HG02798 (cell line): Measurements from ENCODE around the gene UBASH3A.

Experiments used
- ATAC-seq: cut with Tn5 transposase; IDR thresholded peaks from one replicate; pipeline ENCODE4 v1.9.1; 2021; ENCODE audit warnings: mild to moderate bottlenecking; ENCODE audit not compliant: unreplicated experiment, poor library complexity

UBASH3A gene, protein sequence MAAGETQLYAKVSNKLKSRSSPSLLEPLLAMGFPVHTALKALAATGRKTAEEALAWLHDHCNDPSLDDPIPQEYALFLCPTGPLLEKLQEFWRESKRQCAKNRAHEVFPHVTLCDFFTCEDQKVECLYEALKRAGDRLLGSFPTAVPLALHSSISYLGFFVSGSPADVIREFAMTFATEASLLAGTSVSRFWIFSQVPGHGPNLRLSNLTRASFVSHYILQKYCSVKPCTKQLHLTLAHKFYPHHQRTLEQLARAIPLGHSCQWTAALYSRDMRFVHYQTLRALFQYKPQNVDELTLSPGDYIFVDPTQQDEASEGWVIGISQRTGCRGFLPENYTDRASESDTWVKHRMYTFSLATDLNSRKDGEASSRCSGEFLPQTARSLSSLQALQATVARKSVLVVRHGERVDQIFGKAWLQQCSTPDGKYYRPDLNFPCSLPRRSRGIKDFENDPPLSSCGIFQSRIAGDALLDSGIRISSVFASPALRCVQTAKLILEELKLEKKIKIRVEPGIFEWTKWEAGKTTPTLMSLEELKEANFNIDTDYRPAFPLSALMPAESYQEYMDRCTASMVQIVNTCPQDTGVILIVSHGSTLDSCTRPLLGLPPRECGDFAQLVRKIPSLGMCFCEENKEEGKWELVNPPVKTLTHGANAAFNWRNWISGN

DNA sequence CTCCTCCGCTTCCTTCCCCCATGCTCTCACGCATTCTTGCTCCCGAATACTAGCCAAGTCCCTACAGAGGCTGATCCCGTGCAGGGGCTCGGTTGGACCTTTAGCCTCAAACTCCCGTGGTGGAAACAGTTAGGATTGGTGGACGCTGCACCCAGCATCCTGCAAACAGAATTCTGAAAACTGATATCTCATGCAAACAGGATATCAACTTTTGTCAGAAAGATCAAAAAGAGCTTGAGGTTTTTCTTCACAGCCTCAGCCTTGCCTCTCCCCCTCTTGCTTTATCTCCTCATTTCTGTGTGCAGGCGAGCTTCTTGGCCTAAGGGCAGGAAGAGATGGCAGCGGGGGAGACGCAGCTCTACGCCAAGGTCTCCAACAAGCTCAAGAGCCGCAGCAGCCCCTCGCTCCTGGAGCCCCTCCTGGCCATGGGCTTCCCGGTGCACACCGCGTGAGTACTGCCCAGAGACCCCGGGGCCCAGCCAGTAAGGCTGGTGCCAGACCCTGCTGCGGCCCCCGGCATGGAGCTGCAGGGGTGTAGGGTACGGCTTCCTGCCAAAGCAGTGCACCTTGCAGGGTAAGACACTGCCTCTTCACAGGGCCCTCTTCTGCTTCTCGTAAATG, at the start of gene UBASH3A:
TSS of gene UBASH3A (plus strand) at position 292 of the 621 bp plus-strand sequence. CDS start at position 336, 44 bp downstream.
- ATAC-seq = no peak

DNA sequence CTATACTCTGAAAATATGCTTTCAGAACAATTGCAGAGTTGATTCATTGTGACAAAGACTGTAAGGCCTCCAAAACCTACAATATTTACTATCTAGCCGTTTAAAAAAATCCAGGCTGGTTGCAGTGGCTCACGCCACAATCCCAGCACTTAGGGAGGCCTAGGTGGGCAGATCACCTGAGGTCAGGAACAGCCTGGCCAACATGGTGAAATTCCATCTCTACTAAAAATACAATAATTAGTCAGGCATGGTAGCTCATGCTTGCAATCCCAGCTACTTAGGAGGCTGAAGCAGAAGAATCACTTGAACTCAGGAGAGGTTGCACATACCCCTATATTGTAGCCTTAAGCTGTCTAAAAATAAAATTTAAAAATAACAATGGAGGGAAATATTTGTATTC, 47.7 kb upstream of the UBASH3A start:
- no peak for ATAC-seq

DNA sequence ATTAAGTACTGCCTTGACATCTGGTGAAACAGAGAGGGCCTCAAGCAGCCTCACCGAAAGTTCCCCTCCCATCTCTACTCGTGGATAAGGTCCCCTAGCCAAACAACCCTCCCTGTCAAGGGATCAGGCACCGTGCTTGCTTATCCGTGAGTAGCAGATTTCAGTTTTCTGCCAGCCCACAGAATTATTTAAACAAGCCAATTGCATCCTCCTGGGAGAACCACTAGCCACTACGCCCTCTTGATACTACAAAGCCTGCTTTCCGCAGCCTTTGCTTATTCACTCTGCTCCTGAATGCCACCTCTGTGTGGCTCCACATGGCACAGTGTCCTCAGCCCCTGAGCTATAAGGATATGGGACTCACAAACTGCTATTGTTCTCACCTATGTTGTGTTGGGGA, 47.1 kb upstream of the UBASH3A start:
- no peak for ATAC-seq

DNA sequence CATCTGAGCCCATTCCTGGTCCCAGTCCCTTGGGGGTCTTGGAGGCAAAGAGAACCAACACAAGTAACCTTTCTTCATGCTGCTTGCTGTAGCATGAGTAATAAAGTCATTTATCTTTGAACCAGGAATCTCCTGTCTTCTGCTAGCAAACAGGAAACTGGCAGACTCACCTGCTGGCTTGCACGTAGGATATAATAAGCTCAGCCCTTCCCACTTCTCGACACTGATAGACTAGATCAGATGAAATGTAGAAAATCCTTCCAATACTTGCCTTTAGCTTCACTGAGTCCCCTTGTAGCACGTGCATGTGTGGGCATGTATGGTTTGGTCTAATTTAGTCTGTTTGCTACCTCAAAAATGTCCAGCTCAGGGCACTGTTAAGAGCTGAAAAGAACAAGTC, 46.4 kb upstream of the UBASH3A start:
- no peak for ATAC-seq

DNA sequence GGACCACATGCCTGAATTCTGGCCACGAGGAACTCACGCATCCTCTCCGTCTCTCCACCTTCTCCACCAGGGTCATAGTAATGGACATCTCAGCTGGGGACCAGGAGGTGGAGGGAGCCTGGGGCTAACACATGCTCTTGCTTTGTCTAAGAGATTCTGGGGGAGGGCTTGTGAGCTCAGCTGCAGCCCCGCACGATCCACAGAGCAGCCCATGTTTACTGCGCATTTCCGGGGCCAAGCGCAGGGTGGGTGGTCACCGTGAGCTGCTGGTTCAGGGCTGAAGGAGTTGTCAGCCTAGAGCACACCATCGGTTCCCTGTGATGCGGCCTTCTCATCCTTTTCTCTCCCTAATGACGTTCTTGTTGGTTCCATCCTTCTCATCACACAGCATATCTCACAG, 45.4 kb upstream of the UBASH3A start:
- no peak for ATAC-seq

DNA sequence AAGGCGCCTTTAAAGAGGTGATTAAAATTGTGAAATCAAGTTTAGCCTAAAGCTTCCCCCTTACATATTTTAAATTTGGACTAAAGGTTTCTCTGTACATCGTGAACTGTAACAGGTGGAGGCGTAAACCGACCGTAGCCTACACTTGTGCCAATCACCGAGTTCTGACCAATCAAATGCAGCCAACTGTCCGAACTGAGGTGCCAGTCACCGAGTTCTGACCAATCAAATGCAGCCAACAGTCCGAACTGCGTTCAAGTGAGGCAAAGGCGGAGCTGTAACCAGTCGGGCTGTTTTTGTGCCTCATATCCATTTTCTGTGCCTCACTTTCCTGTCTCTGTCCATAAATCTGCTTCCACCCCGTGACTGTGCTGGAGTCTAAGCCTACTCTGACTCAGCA, 44.8 kb upstream of the UBASH3A start:
- no peak for ATAC-seq

DNA sequence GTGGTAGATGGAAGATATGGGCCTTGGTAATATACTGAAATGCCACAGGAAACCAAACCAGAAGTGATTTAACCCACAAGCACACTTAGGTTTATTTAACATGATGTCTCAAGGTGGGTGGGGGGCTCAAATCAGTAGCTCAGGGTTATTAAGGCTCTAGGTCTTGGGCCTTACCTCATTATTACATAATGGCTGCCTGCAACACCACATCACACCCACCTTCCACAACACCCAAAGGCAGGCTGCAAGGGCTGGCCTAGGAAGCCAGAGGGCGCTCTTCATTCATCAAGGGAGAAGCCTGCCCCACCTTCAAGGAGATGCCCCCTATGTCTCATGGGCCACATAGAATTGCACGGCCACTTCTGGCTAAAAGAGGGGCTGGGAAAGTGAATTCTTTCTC, 43.4 kb upstream of the UBASH3A start:
- ATAC-seq = no peak

DNA sequence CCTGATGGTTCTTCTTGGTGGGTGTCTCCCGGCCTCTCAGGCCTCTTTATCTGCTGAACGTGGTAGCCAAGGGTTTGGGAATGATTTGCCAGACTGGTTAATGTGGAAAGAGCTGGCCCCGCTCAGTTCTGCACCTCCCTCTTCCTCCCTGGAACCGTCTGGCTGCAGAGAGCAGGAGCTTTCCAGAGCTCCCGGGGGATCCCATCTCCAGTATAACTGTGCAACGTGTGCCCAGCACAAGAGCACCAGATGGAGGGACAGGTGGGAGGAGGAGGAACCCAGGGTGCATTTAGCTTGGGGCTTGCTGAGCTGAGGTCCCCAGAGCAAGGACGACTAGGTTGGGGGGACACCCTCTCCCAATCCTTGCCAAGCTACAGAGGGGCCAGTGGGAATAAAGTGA, 42.4 kb upstream of the UBASH3A start:
- no peak for ATAC-seq

DNA sequence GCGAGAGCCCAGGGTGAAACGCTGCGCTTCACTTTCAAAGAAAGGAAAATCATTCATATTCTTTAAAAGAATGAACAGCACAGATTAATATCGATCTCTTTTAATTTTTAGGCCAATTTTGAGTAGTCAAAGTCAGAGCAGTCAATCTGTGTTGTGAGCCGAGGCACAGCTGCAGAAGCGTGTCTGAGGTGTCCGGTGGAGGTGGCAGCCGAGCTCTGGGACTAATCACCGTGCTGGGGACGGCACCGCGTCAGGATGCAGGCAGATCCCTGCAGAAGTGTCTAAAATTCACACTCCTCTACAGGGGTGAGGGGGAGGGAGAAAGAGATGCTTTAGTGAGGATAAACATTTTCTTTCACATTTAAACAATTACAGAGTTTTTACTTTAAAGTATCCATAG, 41.5 kb upstream of the UBASH3A start:
- ATAC-seq = no peak

DNA sequence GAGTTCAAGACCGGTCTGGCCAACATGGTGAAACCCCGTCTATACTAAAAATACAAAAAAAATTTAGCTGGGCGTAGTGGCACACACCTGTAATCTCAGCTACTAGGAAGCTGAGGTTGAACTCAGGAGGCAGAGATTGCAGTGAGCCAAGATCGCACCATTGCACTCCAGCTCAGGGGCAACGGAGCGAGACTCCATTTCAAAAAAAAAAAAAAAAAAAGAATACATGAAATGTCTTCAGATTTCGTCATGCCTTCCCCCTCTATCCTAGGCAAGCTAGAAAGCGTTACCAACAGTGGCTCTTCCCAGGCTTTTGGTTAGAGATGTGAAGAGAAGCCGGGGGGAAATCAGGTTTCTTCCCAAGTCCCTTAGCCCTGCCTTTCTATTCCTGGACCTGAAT, 41.0 kb upstream of the UBASH3A start:
- ATAC-seq = no peak

DNA sequence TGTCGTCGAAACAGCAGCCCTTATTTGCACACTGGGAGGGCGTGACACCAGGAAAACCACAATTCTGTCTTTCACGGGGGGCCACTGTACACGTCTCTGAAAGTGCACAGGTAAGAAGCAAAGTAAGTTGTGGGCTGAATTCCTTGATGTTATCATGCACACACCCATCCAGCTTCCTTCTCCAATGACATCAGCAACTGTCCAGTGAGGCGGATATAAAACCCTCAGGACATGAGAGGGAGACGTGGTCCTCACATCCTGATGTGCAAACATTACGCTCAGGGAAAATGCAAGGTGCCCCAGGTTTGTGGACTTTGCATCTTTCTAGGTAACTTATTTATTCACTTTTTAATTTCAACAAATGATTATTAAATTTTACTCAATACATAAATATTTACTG, 40.4 kb upstream of the UBASH3A start:
- no peak for ATAC-seq

DNA sequence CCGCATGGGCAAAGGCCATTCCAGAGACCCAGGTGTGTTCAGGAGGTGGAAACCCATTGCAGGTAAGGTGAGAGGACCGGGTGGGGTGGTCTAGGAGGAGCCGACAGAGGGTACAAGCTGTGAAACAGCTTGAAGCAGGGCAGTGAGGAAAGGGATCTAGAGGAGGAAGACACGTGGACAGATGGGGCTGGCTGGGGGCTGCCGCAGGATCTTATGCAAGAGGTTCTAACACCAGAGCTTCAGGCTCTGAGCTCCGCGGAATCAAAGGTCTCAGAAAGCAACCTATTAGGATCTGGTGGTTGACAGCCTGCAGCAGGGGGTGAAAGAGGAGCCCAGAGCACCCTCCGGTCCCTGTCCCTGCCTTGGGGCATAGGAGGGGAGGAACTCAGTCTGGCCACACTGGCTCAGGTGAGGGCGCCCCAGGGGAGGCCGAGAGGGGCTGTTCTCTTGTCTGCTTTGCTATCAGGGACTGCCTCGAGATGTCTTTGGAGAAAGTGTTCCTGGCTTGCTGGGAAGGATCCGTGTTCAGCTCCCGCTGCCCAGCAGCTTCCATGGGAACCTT, 39.3 kb upstream of the UBASH3A start:
- ATAC-seq = no peak

DNA sequence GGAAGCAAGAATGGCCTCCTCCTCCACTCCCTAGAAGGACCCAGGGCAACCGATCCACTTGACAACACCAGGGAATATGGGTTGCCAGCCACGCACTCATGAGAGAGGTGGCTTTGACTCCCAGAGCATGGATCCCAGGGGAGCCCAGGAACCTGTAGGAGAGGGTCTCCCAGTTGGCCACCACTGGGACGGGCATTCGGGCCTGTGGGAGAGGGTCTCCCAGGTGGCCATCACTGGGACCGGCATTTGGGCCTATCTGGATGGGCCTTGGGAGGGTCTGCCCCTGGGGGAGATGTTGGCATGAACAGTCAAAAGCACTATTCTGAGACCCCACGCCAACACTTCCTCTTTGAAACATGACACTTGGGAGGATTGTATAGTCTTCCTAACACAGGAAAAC, 37.9 kb upstream of the UBASH3A start:
- ATAC-seq = no peak

DNA sequence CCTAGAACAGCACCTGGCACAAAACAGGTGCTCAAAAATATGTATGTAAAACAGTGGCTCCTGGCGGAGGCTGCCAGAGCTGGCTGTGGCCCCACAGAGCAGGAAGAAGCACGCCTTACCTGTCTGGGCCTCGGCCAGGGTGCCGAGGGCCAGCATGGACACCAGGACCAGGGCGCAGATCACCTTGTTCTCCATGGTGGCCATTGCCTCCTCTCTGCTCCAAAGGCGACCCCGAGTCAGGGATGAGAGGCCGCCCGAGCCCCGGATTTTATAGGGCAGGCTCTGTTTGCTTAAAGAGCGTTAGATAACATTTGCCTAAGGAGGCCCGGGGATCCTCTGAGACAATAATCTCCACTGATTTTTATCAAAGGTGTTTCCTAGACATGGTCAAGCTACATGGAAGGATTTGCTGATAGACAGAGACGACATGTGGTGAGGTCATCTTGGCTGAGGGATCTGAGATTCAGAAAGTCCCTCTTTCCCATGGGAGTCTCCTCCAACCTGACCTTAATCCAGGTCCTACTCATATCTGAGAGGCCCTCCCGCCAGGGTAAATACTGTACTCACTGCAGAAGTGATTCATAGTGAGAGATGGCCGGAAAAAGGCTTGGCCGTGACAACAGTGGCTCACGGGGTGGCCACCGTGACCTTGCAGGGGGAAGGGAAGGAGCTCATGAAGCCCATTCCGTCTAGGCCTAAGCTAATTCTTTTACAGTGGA, 37.3 kb upstream of the UBASH3A start, which contains the start of gene TFF1:
TSS of gene TFF1 (minus strand) at position 244 of the 719 bp plus-strand sequence. CDS start at position 204, 40 bp downstream.
- no peak for ATAC-seq

DNA sequence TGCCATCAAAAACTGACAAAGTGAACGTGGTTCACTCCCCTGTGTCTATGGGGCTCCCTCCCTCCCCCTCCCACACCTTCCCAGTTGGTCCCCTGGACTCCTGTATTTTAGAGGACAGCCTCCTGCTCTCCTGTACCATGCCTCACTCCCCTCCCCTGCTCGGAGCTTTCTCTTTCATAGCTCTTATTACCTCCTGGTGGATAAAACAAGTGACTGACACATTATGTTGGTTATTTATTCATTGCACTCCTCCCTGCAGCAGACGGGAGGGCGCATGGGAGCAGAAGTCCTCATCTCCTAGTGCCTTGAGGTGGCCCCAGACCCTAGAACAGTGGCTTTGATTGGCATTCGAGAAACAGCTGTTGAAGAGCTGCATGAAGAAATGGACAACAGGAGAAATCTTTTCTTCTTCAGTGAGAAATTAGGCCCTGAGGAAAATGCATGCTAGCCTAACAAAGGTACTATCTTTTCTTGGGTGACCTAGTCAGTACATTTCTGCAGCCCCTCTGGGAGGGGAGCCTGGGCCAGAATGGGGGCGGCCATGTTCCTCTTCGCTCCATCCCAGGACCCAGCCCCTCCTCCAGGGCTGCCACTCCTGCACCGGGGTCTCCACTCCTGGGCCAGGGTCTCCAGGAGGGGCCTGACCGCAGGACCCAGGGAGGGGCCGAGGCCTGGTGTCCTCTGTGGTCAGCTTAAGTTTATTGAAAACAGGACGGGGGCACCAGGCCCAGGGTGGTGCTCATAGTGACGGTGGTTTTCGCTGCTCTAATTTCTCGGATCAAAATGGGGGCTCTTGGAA, 36.1 kb upstream of the UBASH3A start:
- ATAC-seq = no peak

DNA sequence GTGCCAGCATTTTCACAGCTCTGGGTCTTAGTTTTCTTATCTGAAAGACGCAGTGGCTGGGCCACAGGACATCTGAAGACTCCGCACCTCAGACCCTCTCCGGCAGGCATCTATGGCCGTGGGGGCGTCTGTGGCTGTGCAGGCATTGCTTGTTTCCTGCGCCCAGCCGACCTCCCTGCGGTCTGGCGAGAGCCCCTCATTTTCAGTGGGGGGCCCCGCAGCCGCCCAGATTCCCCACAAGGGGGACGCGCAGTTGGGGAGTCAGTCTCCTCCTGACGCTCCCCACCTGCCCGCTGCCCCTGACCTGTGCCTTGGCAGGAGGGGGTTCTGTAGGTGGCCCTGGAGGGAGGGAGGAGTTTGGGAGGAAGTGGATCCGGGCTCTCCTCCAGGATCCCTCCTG, 33.9 kb upstream of the UBASH3A start:
- ATAC-seq = no peak

DNA sequence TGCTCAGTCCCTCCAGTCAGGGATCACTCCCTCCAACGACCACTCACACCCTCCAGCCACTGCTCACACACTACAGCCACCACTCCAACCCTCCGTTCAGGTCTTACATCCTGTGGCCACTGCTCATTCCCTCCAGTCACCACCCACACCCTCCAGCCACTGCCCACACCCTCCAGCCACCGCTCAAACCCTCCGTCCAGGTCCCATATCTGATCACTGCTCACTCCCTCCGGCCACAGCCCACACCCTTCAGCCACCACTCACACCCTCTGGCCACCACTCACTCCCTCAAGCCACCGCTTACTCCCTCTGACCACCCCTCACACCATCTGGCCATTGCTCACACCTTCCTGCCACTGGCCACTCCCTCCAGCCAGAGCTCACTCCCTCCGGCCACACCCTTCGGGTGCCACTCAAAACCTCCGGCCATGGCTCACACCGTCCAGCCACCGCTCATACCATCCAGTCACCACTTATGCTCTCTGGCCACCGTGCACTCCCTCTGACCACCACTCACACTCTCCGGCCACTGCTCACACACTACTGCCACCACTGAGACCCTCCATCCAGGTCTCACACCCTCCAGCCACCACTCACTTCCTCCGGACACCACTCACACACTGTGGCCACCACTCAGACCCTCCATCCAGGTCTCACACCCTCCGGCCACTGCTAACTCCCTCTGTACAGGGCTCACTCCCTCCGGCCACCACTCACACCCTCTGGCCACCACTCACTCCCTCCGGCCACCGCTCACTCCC, 32.6 kb upstream of the UBASH3A start:
- no peak for ATAC-seq

DNA sequence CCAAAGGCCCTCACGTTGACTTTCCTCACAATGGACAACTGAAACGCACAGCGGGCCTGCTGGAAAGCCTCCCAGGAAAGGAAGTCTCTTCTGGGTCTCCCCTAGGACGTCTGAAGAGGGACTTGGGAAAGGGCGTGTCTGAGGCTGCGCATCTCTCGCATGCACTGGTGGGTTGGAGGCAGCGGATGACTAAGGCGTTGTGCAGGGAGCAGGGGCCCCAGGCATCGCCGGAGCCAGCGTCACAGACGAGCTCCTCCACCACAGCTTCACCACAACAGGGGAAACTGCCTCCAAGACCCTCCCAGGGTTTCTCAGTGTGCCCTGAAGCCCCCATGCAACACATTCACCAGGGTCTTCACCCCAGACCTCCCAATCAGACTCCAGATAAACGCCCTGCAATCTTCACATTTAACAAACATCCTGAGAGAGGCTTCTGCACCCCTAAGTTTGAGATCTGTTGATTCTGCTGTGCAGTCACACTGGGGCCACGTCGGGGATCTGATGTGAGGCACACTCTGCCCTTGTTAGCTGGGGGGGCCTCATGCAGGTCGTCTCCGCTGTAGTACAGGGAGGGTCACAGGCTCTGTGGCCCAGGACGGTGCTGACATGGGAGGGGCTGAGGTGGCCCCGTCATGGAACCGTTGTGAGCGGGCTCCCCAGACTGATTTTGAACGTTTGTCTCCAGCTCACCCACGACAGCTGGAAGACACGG, 30.4 kb upstream of the UBASH3A start:
- no peak for ATAC-seq
